ENCODE results near the gene TIMD4. TPM values are rescaled to one million over a fixed set of nuclear protein-coding genes. Genes with fewer than 3 reads are reported as not detected.

The TIMD4 gene
- polyA plus RNA-seq, 3 donors = 0.14 TPM; not detected in 2

GRCh38 chr5:156920042-156920860, 42.8 kb downstream of the TIMD4 start:
- 93% methylated on average over 5 of the region's 7 CpGs for WGBS (ENCODE audit: insufficient coverage)
- H3K27ac ChIP-seq (ENCODE audit: low read depth in 1 of 2, low read length in 2 of 2) = no peak overlapping the region
- no peak overlapping the region for H3K4me3 Mint-ChIP-seq
- H3K27ac Mint-ChIP-seq = no peak overlapping the region
- intact Hi-C loops (cut with micrococcal nuclease) = no loop called here
- no peaks in the 10 kb centered on the region for H3K4me1 Mint-ChIP-seq
- H3K79me2 ChIP-seq (ENCODE audit: insufficient read depth, low read length) = no peaks in the 10 kb centered on the region
- no peaks in the 10 kb centered on the region for H3K27me3 ChIP-seq (ENCODE audit: control insufficient read depth in 2 of 2, insufficient read depth in 2 of 2, low read length in 2 of 2)
- no peak overlapping the region for H3K9ac ChIP-seq (ENCODE audit: insufficient read depth, low read length, poor library complexity, severe bottlenecking)
- H2AFZ ChIP-seq (ENCODE audit: insufficient read depth, low read depth, low read length, poor library complexity, severe bottlenecking) = no peak overlapping the region
- DNase-seq = no peak
- H3K36me3 ChIP-seq (replicated peaks in 1 of 2; ENCODE audit: control insufficient read depth in 1 of 2, insufficient read depth in 2 of 2, low read length in 2 of 2) = no peaks in the 10 kb centered on the region
- no peak overlapping the region for H3K4me3 ChIP-seq (replicated peaks in 1 of 3; ENCODE audit: low read depth in 2 of 3, low read length in 3 of 3)
- H4K20me1 ChIP-seq (ENCODE audit: insufficient read depth, low read length) = no peaks in the 10 kb centered on the region
- no peak overlapping the region for H3K4me2 ChIP-seq (replicated peaks; ENCODE audit: extremely low read depth, low read length, poor library complexity, severe bottlenecking)
- peaks cover 0 to 3% (median 0%) of the 10 kb centered on the region in 7 donors for H3K9me3 Mint-ChIP-seq
- H3K9me3 ChIP-seq (replicated peaks in 1 of 2; ENCODE audit: control insufficient read depth in 1 of 2, insufficient read depth in 1 of 2, low read length in 2 of 2) = no peaks in the 10 kb centered on the region
- TF ChIP-seq CTCF (IDR thresholded peaks at IDR 0.05) = no peak
- H3K27me3 Mint-ChIP-seq (ENCODE audit: low read depth in 3 of 3) = no peaks in the 10 kb centered on the region
- no peaks in the 10 kb centered on the region for H3K4me1 ChIP-seq (ENCODE audit: control insufficient read depth in 1 of 2, insufficient read depth in 2 of 2, low read length in 2 of 2)
- no peaks in the 10 kb centered on the region for H3K36me3 Mint-ChIP-seq

- no peak overlapping the region for H3K4me3 Mint-ChIP-seq
- TF ChIP-seq CTCF (IDR thresholded peaks at IDR 0.05) = no peak
- no peaks in the 10 kb centered on the region for H3K36me3 ChIP-seq (replicated peaks in 1 of 2; ENCODE audit: control insufficient read depth in 1 of 2, insufficient read depth in 2 of 2, low read length in 2 of 2)
- peaks cover 9% of the 10 kb centered on the region for H3K4me1 Mint-ChIP-seq
- no peak overlapping the region for H2AFZ ChIP-seq (ENCODE audit: insufficient read depth, low read depth, low read length, poor library complexity, severe bottlenecking)
- no peak overlapping the region for H3K27ac ChIP-seq (ENCODE audit: low read depth in 1 of 2, low read length in 2 of 2)
- H3K27me3 Mint-ChIP-seq (ENCODE audit: low read depth in 3 of 3) = no peaks in the 10 kb centered on the region
- no peaks in the 10 kb centered on the region for H3K9me3 ChIP-seq (replicated peaks in 1 of 2; ENCODE audit: control insufficient read depth in 1 of 2, insufficient read depth in 1 of 2, low read length in 2 of 2)
- H3K27ac Mint-ChIP-seq = no peak overlapping the region
- H3K36me3 Mint-ChIP-seq = no peaks in the 10 kb centered on the region
- 91% methylated on average over 6 of the region's 8 CpGs for WGBS (ENCODE audit: insufficient coverage)
- intact Hi-C loops (cut with micrococcal nuclease) = no loop called here
- H4K20me1 ChIP-seq (ENCODE audit: insufficient read depth, low read length) = no peaks in the 10 kb centered on the region
- no peaks in the 10 kb centered on the region for H3K79me2 ChIP-seq (ENCODE audit: insufficient read depth, low read length)
- H3K27me3 ChIP-seq (ENCODE audit: control insufficient read depth in 2 of 2, insufficient read depth in 2 of 2, low read length in 2 of 2) = no peaks in the 10 kb centered on the region
- no peak overlapping the region for H3K9ac ChIP-seq (ENCODE audit: insufficient read depth, low read length, poor library complexity, severe bottlenecking)
- H3K4me2 ChIP-seq (replicated peaks; ENCODE audit: extremely low read depth, low read length, poor library complexity, severe bottlenecking) = no peak overlapping the region
- H3K4me3 ChIP-seq (replicated peaks in 1 of 3; ENCODE audit: low read depth in 2 of 3, low read length in 3 of 3) = no peak overlapping the region
- no peak for DNase-seq
- peaks cover 0 to 3% (median 0%) of the 10 kb centered on the region in 7 donors for H3K9me3 Mint-ChIP-seq
- H3K4me1 ChIP-seq (ENCODE audit: control insufficient read depth in 1 of 2, insufficient read depth in 2 of 2, low read length in 2 of 2) = peaks cover 10% of the 10 kb centered on the region in 2 donors
Observed at GRCh38 chr5:156918311-156918845, 44.6 kb downstream of the TIMD4 start.
